Kidney tubule cell (primary cell): ENCODE measurements around the gene MLPH.

Experiments
- DNase-seq: peaks from one replicate; pipeline ENCODE4 v3.0.0-alpha.2; 2018; ENCODE audit warnings: low spot score

Gene MLPH

GRCh38 chr2:237524631-237525030 is 37.6 kb downstream of the MLPH start:
- no peak for DNase-seq

DNA sequence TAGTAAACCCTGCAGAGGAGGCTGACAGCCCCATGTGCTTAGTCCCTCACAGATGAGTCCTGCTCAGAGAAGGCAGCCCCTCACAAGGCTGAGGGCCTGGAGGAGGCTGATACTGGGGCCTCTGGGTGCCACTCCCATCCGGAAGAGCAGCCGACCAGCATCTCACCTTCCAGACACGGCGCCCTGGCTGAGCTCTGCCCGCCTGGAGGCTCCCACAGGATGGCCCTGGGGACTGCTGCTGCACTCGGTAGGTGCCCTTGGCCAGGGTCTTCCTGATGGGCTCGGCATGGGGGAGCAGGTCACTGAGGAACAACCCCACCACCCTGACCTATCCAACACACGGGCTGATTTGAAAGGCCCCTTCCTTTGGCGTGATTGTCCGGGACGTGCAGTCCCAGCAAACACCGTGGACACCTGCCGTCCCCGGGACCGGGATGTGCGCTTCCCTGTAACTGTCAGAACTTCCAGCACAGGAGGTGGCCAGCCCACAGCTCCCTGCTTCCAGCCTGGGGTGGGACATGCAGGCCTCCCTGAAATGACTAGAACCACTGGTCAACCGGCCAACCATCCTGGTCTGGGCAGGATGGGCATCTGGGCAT is 38.6 kb downstream of the MLPH start:
- DNase-seq, result no peak

GRCh38 chr2:237527233-237527632 is 40.2 kb downstream of the MLPH start:
- DNase-seq, result no peak

DNA sequence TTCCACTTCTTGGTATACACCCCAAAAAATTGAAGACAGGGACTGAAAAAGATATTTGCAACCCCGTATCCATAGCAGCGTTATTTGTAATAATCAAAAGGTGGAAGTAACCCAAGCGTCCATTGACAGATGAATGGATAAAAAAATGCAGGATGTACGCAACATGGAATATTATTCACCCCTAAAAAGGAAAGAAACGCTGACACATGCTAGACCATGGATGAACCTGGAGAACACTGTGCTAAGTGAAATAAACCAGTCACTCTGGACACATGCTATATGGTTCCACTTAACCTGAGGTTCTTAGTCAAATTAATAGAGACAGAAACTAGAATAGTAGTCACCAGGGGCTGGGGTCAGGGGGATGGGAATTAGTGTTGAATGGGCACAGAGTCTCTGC is 40.7 kb downstream of the MLPH start:
- no peak for DNase-seq

DNA sequence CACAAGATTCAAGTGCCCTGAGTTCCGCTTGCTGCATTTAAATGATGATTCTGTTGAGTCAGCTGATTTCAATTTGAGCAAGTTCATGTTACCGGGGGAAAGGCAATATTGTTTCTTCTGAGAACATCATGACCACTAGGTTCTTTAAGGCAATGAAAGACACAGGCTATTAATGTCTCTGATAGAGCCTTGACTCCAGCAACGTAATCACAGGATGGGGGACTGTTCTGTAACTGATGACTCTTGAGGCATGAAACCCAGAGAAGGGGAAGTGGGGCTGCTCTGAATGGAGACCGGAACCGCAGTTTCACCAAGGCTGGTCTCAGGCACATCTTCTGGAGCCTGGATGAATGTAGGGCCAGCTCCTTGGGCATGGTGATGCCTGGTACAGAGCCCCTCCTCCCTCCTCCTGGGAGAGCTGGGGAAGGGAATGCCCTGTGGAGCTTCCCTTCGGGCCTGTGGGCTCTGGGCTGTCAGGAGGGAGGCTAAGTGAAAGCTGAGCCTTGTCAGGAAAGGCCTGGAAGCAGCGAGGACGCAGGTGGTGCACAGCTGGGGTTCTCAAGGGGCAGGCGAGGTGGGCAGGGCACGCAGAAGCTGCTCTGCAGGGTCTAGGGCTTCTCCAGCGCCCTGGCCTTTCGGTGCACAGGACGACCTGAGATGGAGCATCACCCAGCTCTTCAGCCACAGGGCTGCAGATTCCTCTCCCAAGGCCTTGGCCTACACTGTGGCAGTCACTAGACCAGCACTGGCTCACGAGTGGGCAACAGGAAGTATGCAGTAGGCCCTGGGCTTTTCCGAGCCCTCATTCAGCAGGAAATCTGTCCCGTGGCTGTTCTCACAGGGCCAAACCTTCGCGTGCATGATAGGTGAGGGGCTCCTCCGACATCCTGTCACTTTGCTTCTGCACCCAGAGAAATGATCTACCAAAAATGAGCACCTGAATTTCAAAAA is 42.7 kb downstream of the MLPH start:
- DNase-seq, result no peak

DNA sequence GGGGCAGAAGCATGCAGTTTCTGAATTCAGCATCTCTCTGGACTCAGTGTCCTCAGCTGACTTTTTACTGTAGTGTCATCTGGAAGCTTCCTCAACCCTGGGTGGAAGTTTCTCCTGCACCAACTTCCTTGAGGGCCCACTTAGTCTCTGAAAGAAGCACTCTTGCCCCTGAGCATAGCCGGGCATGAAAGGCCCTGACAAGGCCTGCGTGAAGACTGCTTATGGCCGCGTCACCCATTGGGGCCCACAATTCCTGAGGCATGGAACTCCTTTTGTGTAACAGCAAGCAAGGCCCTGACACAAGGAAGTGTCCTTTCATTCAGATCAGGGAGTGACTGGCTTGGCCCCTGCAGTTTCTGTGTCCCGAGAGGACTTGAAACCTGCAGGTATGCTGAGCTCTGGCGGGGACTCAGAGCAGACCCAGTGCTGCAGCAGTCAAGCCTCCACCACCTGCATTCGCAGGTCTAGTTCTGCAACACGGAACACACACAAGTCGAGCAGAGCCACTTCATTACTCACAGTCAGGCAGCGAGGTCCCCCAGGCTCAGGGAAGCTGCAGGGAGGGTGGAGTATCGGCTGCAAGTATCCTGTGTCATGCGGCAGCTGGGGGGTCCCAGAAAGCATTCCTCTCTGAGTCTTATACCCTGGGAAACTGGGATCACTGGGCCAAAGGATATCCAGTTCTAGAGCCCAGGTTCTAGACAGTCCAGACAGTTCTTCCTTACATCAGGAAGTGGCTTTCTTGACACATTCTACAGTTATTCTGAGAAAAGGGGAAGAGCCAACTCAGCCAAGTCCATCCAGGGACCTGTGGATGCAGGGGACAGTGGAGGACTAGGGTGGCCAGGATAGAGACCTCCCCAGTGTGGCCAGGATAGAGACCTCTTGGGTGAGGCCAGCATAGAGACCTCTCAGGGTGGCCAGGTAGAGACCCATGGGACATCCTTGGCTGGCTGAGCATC is 43.7 kb downstream of the MLPH start:
- DNase-seq, result no peak

DNA sequence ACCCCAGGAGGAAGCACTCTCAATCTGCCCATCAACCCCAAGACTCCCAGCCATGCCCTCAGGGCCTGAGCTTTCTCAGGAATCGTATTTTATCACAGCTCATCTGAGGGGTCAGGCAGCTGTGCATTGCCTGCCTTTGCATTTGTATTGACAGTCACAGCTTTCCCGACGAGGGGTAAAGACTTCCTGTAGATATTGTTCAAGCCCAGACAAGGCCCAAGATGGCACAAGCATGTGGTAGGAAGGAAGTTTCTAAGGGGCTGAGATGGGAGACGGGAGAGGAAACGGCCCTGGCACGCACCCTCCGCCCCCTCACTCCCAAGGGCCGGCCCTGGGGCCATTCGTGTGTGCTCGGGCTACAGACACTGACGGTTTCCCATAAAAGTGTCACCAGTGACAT is 45.1 kb downstream of the MLPH start:
- no peak for DNase-seq

- DNase-seq, result peak; percentile 43
These were observed 46.7 kb downstream of the MLPH start for GRCh38 chr2:237533668-237534161.

DNA sequence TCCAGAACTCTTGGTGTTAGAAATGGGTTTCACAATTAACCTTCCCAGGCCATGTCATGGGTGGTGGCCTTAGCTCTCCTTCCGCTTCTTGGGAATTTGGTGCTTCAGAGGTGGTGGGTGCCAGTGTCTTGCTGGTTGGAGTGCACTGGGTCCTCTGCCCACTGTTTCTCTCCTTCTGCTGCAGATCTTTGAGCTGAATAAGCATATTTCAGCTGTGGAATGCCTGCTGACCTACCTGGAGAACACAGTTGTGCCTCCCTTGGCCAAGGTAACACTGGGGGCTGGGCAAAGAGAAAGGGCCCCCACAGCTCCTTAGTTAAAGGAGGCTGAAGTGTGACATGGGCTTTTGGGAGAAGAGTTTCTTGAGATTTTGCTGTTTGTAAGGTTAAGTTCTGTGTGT is 47.3 kb downstream of the MLPH start:
- no peak for DNase-seq

GRCh38 chr2:237535385-237536082 is 48.5 kb downstream of the MLPH start:
- DNase-seq, result no peak

DNA sequence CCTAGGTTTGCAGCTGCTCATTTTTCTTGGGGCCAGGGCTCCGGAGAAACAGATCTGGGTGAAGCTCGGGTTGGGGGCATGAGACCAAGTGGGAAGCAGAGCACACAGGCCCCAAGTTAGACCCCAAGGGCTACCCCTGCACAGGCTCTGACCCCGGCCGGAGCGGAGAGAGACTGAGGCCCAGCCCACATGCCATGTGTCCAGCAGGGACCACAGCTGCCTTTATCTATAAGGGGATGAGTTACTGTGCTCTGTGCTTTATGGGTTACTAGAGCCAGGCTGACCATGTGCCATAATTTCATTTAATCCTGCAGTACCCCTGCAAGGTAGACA is 49.0 kb downstream of the MLPH start:
- no peak for DNase-seq

DNA sequence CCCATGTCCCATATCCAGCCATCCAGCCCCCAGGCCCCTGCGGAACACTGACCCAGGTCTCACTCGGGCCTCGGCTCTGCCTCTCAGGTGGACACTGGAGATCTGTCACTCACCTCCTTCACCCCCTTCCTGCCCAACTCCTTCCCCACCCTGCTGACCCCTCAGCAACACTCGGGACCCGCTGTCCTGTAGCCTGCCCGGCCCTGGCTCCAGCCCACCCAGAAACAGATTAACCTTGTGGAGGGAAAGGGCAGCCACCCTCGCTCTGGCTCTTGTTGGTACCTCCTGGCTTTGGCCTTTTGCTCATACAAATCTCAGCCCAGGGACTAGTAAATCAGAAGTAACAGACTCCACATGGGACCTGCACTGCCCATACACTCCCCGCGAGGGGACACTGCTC is 49.6 kb downstream of the MLPH start:
- no peak for DNase-seq

DNA sequence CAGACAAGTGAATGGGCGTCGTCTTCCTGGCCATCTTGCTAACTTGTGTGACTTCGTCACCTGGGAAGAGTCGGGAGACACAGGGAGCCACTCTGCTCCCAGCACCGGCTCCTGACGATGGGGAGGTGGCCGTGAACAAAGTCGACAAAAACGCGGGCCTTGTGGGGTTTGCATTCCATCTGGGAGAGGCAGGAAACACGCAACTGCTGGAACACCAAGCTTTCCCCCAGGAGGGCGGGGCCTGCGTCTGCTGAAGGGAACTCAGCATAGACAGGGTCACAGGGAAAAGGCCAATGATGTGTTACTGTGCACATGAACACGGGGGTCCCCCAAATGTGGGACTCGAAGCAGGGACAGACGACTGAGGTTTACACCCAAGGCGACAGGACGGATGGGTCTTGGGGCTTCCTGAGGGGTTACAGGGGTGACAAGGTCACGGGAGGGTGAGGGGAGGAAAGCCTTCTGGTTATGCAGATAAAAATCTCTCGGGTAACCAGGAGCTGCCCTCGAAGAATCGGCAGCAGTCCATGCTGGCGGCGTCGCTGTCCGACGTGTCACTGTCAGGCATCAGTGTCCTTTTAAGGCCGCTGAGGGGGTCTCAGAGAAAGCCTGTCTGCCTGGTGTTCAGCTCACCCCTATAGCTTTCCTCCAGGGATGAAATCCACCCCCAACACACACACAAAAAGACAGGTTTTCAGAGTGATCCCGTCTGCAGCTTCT is 51.1 kb downstream of the MLPH start:
- DNase-seq, result no peak

DNA sequence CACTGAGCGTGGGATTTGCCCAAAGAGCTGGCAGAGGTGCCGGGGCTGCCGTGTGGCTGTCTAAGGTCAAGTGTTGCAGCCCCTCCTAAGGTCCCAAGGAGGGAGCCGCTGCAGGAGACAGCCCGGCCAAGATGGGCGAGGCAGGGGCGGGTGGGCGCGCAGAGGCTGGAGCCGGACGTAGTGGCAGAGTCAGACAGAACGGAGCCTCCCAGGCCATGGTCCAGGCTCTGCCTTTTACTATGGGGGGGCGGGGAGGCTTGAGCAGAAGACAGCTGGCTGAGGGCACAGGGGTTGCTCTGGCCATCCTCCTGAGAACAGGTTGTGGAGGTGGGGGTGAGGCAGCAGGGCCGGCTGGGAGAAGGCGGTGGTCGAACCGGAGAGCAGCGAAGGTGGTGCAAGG is 51.9 kb downstream of the MLPH start:
- DNase-seq, result no peak

DNA sequence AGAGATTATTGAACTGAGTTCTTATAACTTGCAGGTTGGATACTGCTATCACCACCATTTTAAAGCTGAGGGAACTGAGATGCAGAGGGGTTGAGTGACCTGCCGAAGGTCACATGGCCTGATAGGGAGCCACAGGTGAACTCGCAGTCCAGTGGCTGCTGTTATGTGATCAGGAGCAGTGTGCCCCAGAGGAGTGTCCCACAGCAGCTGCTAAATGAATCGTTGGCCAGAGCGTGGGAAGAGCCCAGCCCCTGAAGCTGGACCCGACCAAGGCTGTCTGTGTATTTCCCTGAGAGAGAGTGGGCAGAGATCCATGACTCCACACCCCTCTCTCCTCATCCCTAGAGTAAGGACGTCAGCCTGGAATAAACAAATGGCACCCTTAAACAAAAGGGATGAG is 52.6 kb downstream of the MLPH start:
- no peak for DNase-seq

DNA sequence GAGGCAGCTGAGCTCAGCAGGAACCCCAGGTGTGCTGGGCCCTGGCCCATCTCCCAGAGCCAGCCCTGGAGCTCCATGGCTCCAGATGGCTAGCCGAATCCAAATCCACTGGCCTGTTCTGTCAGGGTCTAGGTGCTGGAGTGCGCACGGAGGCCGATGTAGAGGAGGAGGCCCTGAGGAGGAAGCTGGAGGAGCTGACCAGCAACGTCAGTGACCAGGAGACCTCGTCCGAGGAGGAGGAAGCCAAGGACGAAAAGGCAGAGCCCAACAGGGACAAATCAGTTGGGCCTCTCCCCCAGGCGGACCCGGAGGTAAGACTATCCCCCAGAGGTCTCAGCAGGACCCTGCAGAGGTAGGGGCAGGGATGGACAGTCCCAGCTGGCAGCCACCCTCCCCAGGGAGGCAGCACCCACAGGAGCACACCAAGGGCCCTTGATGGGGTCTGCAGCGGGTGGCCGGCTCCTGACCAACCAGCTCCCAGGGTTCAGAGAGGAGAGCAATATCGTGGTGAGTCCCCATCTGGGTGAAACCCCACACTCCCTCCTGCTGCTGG is 53.2 kb downstream of the MLPH start:
- no peak for DNase-seq

DNA sequence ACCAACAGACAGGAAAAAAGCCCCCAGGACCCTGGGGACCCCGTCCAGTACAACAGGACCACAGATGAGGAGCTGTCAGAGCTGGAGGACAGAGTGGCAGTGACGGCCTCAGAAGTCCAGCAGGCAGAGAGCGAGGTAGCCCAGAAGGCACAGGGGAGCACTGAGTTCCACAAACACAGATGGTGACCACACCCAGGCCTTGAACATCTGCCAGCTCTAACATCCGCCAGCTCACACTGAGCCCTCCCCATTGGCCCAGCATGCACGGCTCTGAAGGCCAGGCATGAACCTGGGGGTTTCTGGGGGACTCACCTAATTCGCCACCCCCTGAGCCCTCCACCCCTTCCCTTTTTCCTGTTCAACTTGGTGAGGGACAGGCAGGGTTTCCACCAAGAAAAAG is 53.8 kb downstream of the MLPH start:
- DNase-seq, result no peak

DNA sequence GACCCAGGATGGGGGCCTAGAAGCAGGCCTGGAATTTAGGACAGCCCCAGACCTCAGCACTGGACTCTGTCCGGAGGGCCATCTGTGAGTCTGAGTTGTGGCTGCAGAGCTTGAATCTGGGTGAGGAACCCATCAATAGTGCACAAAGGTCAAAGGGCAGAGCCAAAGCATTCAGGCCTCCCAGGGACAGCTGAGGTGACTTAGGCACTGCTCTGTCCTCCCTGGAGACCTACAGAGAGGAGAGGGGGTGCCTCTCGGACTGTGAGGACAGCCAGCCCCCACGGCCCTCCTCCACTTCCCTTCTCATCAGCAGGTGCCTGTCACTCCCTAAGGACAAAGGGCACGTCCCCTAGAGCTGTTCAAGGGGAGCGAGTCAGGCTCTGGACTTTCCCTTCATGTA is 54.2 kb downstream of the MLPH start:
- DNase-seq, result no peak

- DNase-seq, result no peak
These were observed 55.1 kb downstream of the MLPH start for GRCh38 chr2:237542001-237542704.
